KMS-11 (cell line): ENCODE results near the gene SH3BGRL.

Experiments
- H2AFZ ChIP-seq: fragments of 200-600 bp; sonication (generic); 2 replicates; pipeline ENCODE4 v1.6.1; 2016; ENCODE audit warnings: antibody characterized with exemption, mixed run types, low read depth
- H3K27ac ChIP-seq: fragments of 200-600 bp; sonication (generic); 2 replicates; pipeline ENCODE4 v1.6.1; 2016; ENCODE audit warnings: mild to moderate bottlenecking, mixed run types
- H3K27me3 ChIP-seq: fragments of 200-600 bp; sonication (generic); 2 replicates; pipeline ENCODE4 v1.6.1; 2017; ENCODE audit warnings: mild to moderate bottlenecking, low read depth, mixed run types, moderate library complexity; ENCODE audit not compliant: insufficient read depth
- H3K36me3 ChIP-seq: fragments of 200-600 bp; sonication (generic); 2 replicates; pipeline ENCODE4 v1.6.1; 2017; ENCODE audit warnings: mild to moderate bottlenecking, mixed run types; ENCODE audit not compliant: insufficient read depth
- H3K4me1 ChIP-seq: fragments of 200-600 bp; sonication (generic); 2 replicates; pipeline ENCODE4 v1.6.1; 2016; ENCODE audit warnings: mild to moderate bottlenecking, low read depth, mixed run types; ENCODE audit not compliant: poor library complexity, severe bottlenecking
- H3K4me2 ChIP-seq: fragments of 200-600 bp; sonication (generic); 2 replicates; pipeline ENCODE4 v1.7.0; 2016; ENCODE audit warnings: mild to moderate bottlenecking, mixed run types
- H3K4me3 ChIP-seq: fragments of 200-600 bp; sonication (generic); IDR thresholded peaks from 2 replicates; pipeline ENCODE4 v1.6.1; 2017; ENCODE audit warnings: low read depth, low read length, mixed read lengths; ENCODE audit not compliant: insufficient read depth
- H3K79me2 ChIP-seq: fragments of 200-600 bp; sonication (generic); 2 replicates; pipeline ENCODE4 v1.6.1; 2016; ENCODE audit warnings: low read depth, mixed run types; ENCODE audit not compliant: insufficient read depth
- H3K9ac ChIP-seq: fragments of 200-600 bp; sonication (generic); 2 replicates; pipeline ENCODE4 v1.6.1; 2016; ENCODE audit warnings: mild to moderate bottlenecking, mixed run types
- H4K20me1 ChIP-seq: fragments of 200-600 bp; sonication (generic); 2 replicates; pipeline ENCODE4 v1.6.1; 2016; ENCODE audit warnings: mild to moderate bottlenecking, mixed run types; ENCODE audit not compliant: insufficient read depth
- TF ChIP-seq, protein P1 (sequence below): fragments of 200-600 bp; sonication (generic); conservative IDR thresholded peaks from 2 replicates; pipeline ENCODE4 v1.6.1; 2017; ENCODE audit warnings: low read depth, mild to moderate bottlenecking, antibody characterized with exemption, low read length, moderate library complexity, mixed read lengths

The SH3BGRL gene

DNA sequence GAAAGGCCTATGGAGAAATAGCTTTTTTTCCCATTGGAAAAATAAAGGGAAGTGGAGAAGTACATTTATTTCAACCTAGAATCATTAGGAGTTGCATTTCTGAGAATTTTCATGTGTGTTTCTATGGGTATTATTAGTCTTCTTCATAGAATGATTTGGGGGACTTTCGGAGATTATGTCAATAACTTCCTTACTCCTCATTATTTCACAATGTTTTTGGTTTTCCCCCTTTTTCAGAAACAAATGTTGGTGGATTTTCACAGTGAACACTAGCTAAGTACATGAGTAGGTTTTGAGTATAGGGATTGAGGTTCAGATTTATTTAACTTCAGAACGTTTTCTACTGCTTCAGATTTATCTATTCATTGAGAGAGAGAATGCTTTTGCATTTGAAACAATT is 54.0 kb downstream of the SH3BGRL start:
- TF ChIP-seq, protein P1, sequence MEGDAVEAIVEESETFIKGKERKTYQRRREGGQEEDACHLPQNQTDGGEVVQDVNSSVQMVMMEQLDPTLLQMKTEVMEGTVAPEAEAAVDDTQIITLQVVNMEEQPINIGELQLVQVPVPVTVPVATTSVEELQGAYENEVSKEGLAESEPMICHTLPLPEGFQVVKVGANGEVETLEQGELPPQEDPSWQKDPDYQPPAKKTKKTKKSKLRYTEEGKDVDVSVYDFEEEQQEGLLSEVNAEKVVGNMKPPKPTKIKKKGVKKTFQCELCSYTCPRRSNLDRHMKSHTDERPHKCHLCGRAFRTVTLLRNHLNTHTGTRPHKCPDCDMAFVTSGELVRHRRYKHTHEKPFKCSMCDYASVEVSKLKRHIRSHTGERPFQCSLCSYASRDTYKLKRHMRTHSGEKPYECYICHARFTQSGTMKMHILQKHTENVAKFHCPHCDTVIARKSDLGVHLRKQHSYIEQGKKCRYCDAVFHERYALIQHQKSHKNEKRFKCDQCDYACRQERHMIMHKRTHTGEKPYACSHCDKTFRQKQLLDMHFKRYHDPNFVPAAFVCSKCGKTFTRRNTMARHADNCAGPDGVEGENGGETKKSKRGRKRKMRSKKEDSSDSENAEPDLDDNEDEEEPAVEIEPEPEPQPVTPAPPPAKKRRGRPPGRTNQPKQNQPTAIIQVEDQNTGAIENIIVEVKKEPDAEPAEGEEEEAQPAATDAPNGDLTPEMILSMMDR: no peak
- no peak overlapping the region for H2AFZ ChIP-seq
- H3K4me2 ChIP-seq: no peak overlapping the region
- H3K36me3 ChIP-seq: no peaks in the 10 kb centered on the region
- H4K20me1 ChIP-seq: no peaks in the 10 kb centered on the region
- H3K79me2 ChIP-seq: no peaks in the 10 kb centered on the region
- no peak overlapping the region for H3K27ac ChIP-seq
- no peak overlapping the region for H3K4me3 ChIP-seq
- no peak overlapping the region for H3K9ac ChIP-seq
- no peaks in the 10 kb centered on the region for H3K27me3 ChIP-seq
- H3K4me1 ChIP-seq: no peaks in the 10 kb centered on the region

DNA sequence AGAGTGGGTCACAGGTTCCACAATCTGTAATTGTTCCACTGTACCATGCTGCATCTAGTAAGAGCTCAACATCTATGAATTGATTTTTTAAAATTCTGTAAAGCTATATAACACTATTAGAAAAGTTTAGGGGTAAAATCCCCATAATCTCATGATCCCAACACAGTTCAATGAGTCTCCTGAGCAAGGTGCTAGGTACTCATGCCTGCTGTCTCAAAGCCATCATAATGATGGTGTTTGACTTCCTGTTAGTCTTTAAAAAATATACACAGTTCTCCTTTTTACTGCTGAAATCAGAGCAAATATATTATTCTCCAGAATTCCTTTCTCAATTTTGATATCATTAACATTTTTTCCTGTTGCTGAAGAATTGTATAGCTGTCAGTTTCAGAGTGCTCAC is 55.9 kb downstream of the SH3BGRL start:
- Histone ChIP-seq H3K27ac (no peak overlapping the region), H3K4me1 (no peaks in the 10 kb centered on the region), H4K20me1 (no peaks in the 10 kb centered on the region), H3K9ac (no peak overlapping the region), H3K4me3 (no peak overlapping the region), H3K36me3 (no peaks in the 10 kb centered on the region), H3K4me2 (no peak overlapping the region), H3K79me2 (no peaks in the 10 kb centered on the region), H2AFZ (no peak overlapping the region), H3K27me3 (no peaks in the 10 kb centered on the region)
- TF ChIP-seq, protein P1: no peak

- no peak overlapping the region for H2AFZ ChIP-seq
- H4K20me1 ChIP-seq: no peaks in the 10 kb centered on the region
- no peaks in the 10 kb centered on the region for H3K4me1 ChIP-seq
- no peaks in the 10 kb centered on the region for H3K36me3 ChIP-seq
- no peak overlapping the region for H3K9ac ChIP-seq
- H3K4me3 ChIP-seq: no peak overlapping the region
- H3K79me2 ChIP-seq: no peaks in the 10 kb centered on the region
- TF ChIP-seq, protein P1: no peak
- no peak overlapping the region for H3K4me2 ChIP-seq
- H3K27me3 ChIP-seq: no peaks in the 10 kb centered on the region
- no peak overlapping the region for H3K27ac ChIP-seq
Measured at GRCh38 chrX:81259020-81259713, 57.3 kb downstream of the SH3BGRL start.

GRCh38 chrX:81259714-81260395 is 58.0 kb downstream of the SH3BGRL start:
- Histone ChIP-seq H3K4me1 (no peaks in the 10 kb centered on the region), H3K4me3 (no peak overlapping the region), H3K9ac (no peak overlapping the region), H3K27me3 (no peaks in the 10 kb centered on the region), H3K4me2 (no peak overlapping the region), H4K20me1 (no peaks in the 10 kb centered on the region), H3K36me3 (no peaks in the 10 kb centered on the region), H3K27ac (no peak overlapping the region), H3K79me2 (no peaks in the 10 kb centered on the region), H2AFZ (no peak overlapping the region)
- TF ChIP-seq, protein P1: no peak
